ENCODE measurements around the gene ACSL3.

The ACSL3 gene

DNA sequence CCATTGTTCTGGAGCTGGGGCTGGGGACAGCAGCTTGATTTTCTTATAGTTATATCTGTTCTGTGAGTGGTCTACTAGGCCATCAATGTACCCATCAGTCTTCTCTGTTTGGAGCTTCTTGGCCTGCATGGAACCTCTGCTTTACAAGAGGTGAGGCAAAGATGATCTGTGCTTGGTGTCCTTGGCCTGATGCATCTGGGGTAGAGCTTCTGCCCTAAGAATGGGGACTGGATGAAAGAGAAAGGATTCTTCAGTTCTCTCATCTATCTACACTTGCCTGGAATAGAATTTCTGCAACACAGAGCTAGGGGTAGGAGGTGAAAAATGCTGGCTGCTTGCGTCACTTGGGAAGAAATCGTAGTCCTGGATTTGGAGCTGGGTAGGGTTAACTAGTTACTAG is 46.2 kb downstream of the ACSL3 start:
- CTCF ChIA-PET, result interaction anchor here (0.6 to 2.8 kb wide), 7 partner anchors 8 to 200 kb away, joined by 3 to 11 read pairs (median 3); no protein-coding TSS in a partner anchor
- no peak for DNase-seq
- H3K36me3 ChIP-seq (ENCODE audit: control insufficient read depth in 4 of 4, insufficient read depth in 4 of 4, low read length in 3 of 4), result peaks cover 0 to 47% (median 6%) of the 10 kb centered on the region in 4 experiments

DNA sequence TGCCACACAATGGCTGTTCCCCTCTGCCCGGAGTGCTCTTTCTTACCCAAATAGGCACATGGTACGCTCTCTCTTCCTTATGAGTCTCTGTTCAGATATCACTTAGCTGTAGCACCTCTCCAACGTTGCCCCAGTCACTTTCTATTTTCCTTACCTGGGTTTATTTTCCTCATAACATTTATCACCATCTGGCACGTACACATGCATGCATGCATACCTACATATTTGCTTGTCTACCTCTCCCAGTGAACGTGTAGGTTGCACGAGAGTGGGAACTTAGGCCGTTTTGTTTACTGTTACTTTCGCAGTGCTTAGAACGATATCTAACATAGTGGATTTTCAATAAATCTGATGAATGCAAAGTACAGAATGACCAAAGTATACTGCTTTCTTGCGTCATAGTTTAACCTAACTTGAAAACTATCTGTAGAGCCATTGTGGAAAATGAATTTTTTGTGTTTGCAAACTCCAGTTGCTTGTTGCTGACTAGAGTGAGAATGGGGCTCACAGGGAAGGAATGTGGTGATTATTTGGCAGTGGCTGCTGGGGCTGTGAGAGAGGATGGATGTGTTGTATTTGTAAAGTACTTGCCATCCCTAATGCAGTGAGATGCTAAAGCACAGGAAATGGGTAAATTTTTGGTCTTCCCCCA is 47.1 kb downstream of the ACSL3 start:
- Histone ChIP-seq H3K4me3 (ENCODE audit: control insufficient read depth in 1 of 7, extremely low read depth in 1 of 7, insufficient read depth in 4 of 7, low read depth in 2 of 7, low read length in 6 of 7) (no peak overlapping the region), H3K4me1 (ENCODE audit: control extremely low read depth in 1 of 4, control insufficient read depth in 4 of 4, insufficient read depth in 4 of 4, low read length in 3 of 4) (peaks cover 0 to 12% (median 2%) of the 10 kb centered on the region in 4 experiments), H3K27ac (ENCODE audit: insufficient read depth in 1 of 2, low read depth in 1 of 2, low read length in 2 of 2, poor library complexity in 1 of 2, severe bottlenecking in 2 of 2) (no peak overlapping the region), H3K27me3 (replicated peaks in 2 of 5; ENCODE audit: control insufficient read depth in 4 of 5, insufficient read depth in 5 of 5, low read length in 4 of 5) (no peaks in the 10 kb centered on the region), H3K9me3 (ENCODE audit: control extremely low read depth in 1 of 5, control insufficient read depth in 4 of 5, insufficient read depth in 2 of 5, low read depth in 1 of 5, low read length in 4 of 5) (no peaks in the 10 kb centered on the region), H3K36me3 (ENCODE audit: control insufficient read depth in 4 of 4, insufficient read depth in 4 of 4, low read length in 3 of 4) (peaks cover 0 to 48% (median 6%) of the 10 kb centered on the region in 4 experiments)
- ChIA-PET POLR2A (no interaction called here), CTCF (interaction anchor here (0.6 to 1.5 kb wide), 7 partner anchors 8 to 222 kb away, joined by 3 to 5 read pairs (median 3); no protein-coding TSS in a partner anchor)
- WGBS (ENCODE audit: insufficient coverage), result 98% methylated on average over 9 of the region's 10 CpGs
- no peak for DNase-seq

More for the DNA sequence above, 46.2 kb downstream of the ACSL3 start:
- peaks cover 0 to 5% (median 1%) of the 10 kb centered on the region in 4 experiments for H3K4me1 ChIP-seq (ENCODE audit: control extremely low read depth in 1 of 4, control insufficient read depth in 4 of 4, insufficient read depth in 4 of 4, low read length in 3 of 4)
- H3K4me3 ChIP-seq (ENCODE audit: control insufficient read depth in 1 of 7, extremely low read depth in 1 of 7, insufficient read depth in 4 of 7, low read depth in 2 of 7, low read length in 6 of 7), result no peak overlapping the region
- no peaks in the 10 kb centered on the region for H3K9me3 ChIP-seq (ENCODE audit: control extremely low read depth in 1 of 5, control insufficient read depth in 4 of 5, insufficient read depth in 2 of 5, low read depth in 1 of 5, low read length in 4 of 5)
- H3K27me3 ChIP-seq (replicated peaks in 2 of 5; ENCODE audit: control insufficient read depth in 4 of 5, insufficient read depth in 5 of 5, low read length in 4 of 5), result no peaks in the 10 kb centered on the region
- POLR2A ChIA-PET, result no interaction called here
- H3K27ac ChIP-seq (ENCODE audit: insufficient read depth in 1 of 2, low read depth in 1 of 2, low read length in 2 of 2, poor library complexity in 1 of 2, severe bottlenecking in 2 of 2), result no peak overlapping the region
- WGBS (ENCODE audit: insufficient coverage), result no CpG with 5 or more reads among the region's 2 CpGs

DNA sequence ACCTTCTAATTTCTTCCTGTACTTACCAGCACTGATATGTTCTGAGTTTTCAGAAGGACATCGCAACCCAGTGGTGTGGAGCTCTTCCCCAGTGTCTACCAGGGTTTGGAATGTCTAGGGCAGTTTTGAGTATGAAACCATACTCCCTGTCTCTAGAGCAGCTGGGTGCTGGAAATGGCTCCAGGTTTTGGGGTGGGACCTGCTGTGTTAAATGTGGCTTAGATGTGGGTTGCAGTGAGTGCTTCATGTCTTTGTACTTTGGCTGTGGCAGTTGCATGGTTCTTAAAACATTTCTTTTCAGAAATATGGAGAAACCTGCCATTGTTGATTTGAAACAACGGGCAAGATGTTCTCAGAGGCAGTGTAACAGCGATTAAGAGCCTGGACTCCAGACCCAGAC is 48.5 kb downstream of the ACSL3 start:
- 100% methylated on average over 3 of the region's 3 CpGs for whole genome bisulfite sequencing (ENCODE audit: insufficient coverage)
- H3K36me3 ChIP-seq (ENCODE audit: control insufficient read depth in 4 of 4, insufficient read depth in 4 of 4, low read length in 3 of 4), result peaks cover 0 to 52% (median 6%) of the 10 kb centered on the region in 4 experiments
- no peak for DNase-seq
- no peak overlapping the region for H3K27ac ChIP-seq (ENCODE audit: insufficient read depth in 1 of 2, low read depth in 1 of 2, low read length in 2 of 2, poor library complexity in 1 of 2, severe bottlenecking in 2 of 2)
- H3K27me3 ChIP-seq (replicated peaks in 2 of 5; ENCODE audit: control insufficient read depth in 4 of 5, insufficient read depth in 5 of 5, low read length in 4 of 5), result no peaks in the 10 kb centered on the region
- ChIA-PET POLR2A (no interaction called here), CTCF (interaction anchor here (1.1 to 4.4 kb wide), 4 partner anchors 10 to 201 kb away, joined by 3 to 20 read pairs (median 4); no protein-coding TSS in a partner anchor)
- H3K9me3 ChIP-seq (ENCODE audit: control extremely low read depth in 1 of 5, control insufficient read depth in 4 of 5, insufficient read depth in 2 of 5, low read depth in 1 of 5, low read length in 4 of 5), result no peaks in the 10 kb centered on the region
- H3K4me3 ChIP-seq (ENCODE audit: control insufficient read depth in 1 of 7, extremely low read depth in 1 of 7, insufficient read depth in 4 of 7, low read depth in 2 of 7, low read length in 6 of 7), result no peak overlapping the region
- H3K4me1 ChIP-seq (ENCODE audit: control extremely low read depth in 1 of 4, control insufficient read depth in 4 of 4, insufficient read depth in 4 of 4, low read length in 3 of 4), result peaks cover 0 to 12% (median 2%) of the 10 kb centered on the region in 4 experiments

DNA sequence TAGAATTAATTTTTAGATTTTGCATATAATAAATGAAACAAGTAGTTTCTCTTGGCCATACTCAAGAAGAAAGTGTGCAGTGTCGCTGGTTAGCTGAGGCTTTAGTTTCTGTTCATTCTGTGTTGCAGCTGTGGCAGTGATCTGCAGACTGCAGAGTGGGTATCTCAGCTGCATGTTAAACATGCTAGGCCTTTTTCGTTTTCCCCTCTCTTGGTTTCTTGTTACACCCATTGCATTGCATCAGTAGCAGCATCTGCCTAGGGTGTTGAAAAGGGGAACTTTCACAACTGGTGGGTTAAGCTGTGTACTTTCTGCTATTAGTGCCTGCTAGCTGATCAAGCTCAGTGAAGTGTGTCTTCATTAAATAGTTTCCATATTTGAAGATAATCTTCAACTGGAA is 51.3 kb downstream of the ACSL3 start:
- no peaks in the 10 kb centered on the region for H3K27me3 ChIP-seq (replicated peaks in 2 of 5; ENCODE audit: control insufficient read depth in 4 of 5, insufficient read depth in 5 of 5, low read length in 4 of 5)
- no peaks in the 10 kb centered on the region for H3K9me3 ChIP-seq (ENCODE audit: control extremely low read depth in 1 of 5, control insufficient read depth in 4 of 5, insufficient read depth in 2 of 5, low read depth in 1 of 5, low read length in 4 of 5)
- H3K4me3 ChIP-seq (ENCODE audit: control insufficient read depth in 1 of 7, extremely low read depth in 1 of 7, insufficient read depth in 4 of 7, low read depth in 2 of 7, low read length in 6 of 7), result no peak overlapping the region
- POLR2A ChIA-PET, result no interaction called here
- CTCF ChIA-PET, result interaction anchor here (0.8 to 4.4 kb wide), 4 partner anchors 9 to 204 kb away, joined by 3 to 20 read pairs (median 4); no protein-coding TSS in a partner anchor
- H3K36me3 ChIP-seq (ENCODE audit: control insufficient read depth in 4 of 4, insufficient read depth in 4 of 4, low read length in 3 of 4), result peaks cover 0 to 48% (median 7%) of the 10 kb centered on the region in 4 experiments
- DNase-seq, result peak; percentile 9 to 59 (median 51)
- no peak overlapping the region for H3K27ac ChIP-seq (ENCODE audit: insufficient read depth in 1 of 2, low read depth in 1 of 2, low read length in 2 of 2, poor library complexity in 1 of 2, severe bottlenecking in 2 of 2)
- 91% methylated on average over 1 of the region's 2 CpGs for WGBS (ENCODE audit: insufficient coverage)
- peaks cover 0 to 12% (median 2%) of the 10 kb centered on the region in 4 experiments for H3K4me1 ChIP-seq (ENCODE audit: control extremely low read depth in 1 of 4, control insufficient read depth in 4 of 4, insufficient read depth in 4 of 4, low read length in 3 of 4)

DNA sequence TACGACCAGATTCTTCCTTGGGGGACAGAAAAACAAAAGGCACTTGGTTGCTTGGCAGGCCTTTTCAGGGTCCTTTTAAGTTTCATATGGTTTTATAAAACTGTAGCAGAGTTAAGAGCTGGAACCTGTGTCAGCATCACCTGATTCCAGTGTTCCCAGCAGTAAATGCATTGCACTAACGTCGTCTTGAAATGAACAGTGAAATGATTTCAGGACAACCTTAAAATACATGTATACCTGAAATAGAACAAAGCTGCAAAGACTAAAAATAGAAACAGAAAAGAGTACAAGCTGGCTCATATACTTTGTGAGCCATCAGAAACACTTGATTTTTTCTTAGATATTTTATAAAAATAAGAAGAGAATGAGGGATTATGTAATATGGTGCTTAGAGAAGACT is 51.9 kb downstream of the ACSL3 start:
- DNase-seq, result no peak
- H3K9me3 ChIP-seq (ENCODE audit: control extremely low read depth in 1 of 5, control insufficient read depth in 4 of 5, insufficient read depth in 2 of 5, low read depth in 1 of 5, low read length in 4 of 5), result no peaks in the 10 kb centered on the region
- no peak overlapping the region for H3K27ac ChIP-seq (ENCODE audit: insufficient read depth in 1 of 2, low read depth in 1 of 2, low read length in 2 of 2, poor library complexity in 1 of 2, severe bottlenecking in 2 of 2)
- no peak overlapping the region for H3K4me3 ChIP-seq (ENCODE audit: control insufficient read depth in 1 of 7, extremely low read depth in 1 of 7, insufficient read depth in 4 of 7, low read depth in 2 of 7, low read length in 6 of 7)
- H3K27me3 ChIP-seq (replicated peaks in 2 of 5; ENCODE audit: control insufficient read depth in 4 of 5, insufficient read depth in 5 of 5, low read length in 4 of 5), result no peaks in the 10 kb centered on the region
- CTCF ChIA-PET, result interaction anchor here (0.8 to 4.4 kb wide), 3 partner anchors 9 to 204 kb away, joined by 3 to 20 read pairs (median 4); no protein-coding TSS in a partner anchor
- WGBS (ENCODE audit: insufficient coverage), result 100% methylated on average over 1 of the region's 3 CpGs
- POLR2A ChIA-PET, result no interaction called here
- H3K4me1 ChIP-seq (ENCODE audit: control extremely low read depth in 1 of 4, control insufficient read depth in 4 of 4, insufficient read depth in 4 of 4, low read length in 3 of 4), result peaks cover 0 to 12% (median 2%) of the 10 kb centered on the region in 4 experiments
- peaks cover 0 to 46% (median 7%) of the 10 kb centered on the region in 4 experiments for H3K36me3 ChIP-seq (ENCODE audit: control insufficient read depth in 4 of 4, insufficient read depth in 4 of 4, low read length in 3 of 4)

DNA sequence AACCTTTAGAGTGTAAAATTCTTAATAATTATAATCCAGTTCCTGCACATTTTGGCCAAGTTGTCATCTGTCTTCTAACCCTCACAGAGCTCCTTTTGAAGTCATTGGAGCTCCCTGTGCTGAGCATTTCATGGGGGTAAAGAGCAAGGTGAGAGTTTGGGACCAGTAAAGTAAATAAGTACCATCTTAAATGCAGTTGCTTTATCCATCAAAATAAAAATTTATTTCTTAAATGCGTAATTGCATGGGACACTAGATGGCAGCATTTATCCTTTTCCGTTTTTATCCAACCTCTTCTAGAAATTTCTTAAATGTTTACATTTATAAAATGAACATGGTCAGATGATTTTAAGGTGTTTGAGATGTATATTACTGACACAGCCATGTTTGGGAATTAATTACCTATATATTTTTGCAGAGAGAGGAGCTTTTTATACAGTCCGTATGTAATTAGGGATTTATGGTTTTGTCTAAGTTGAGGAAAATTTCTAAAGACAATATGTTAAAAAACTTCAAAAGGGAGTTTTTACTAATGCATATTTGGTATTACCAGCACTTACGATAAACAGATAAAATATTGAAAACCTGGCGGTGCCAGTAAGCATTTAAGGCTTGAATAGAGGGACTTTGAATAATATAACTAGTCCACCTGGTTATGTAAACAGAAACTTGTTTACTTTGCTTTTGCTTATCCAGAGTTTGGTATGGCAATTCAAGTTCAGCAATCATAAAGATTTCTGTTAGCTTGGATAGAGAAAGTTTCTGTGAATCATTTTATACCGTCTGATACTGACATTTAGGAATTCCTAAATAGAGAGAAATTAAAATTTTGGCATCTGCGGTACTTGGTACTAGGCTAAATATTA is 54.5 kb downstream of the ACSL3 start:
- Histone ChIP-seq H3K9me3 (ENCODE audit: control extremely low read depth in 1 of 5, control insufficient read depth in 4 of 5, insufficient read depth in 2 of 5, low read depth in 1 of 5, low read length in 4 of 5) (no peaks in the 10 kb centered on the region), H3K4me3 (ENCODE audit: control insufficient read depth in 1 of 7, extremely low read depth in 1 of 7, insufficient read depth in 4 of 7, low read depth in 2 of 7, low read length in 6 of 7) (no peak overlapping the region), H3K4me1 (ENCODE audit: control extremely low read depth in 1 of 4, control insufficient read depth in 4 of 4, insufficient read depth in 4 of 4, low read length in 3 of 4) (peaks cover 0 to 12% (median 2%) of the 10 kb centered on the region in 4 experiments), H3K27me3 (replicated peaks in 2 of 5; ENCODE audit: control insufficient read depth in 4 of 5, insufficient read depth in 5 of 5, low read length in 4 of 5) (no peaks in the 10 kb centered on the region), H3K36me3 (ENCODE audit: control insufficient read depth in 4 of 4, insufficient read depth in 4 of 4, low read length in 3 of 4) (peaks cover 3 to 42% (median 11%) of the 10 kb centered on the region in 4 experiments), H3K27ac (ENCODE audit: insufficient read depth in 1 of 2, low read depth in 1 of 2, low read length in 2 of 2, poor library complexity in 1 of 2, severe bottlenecking in 2 of 2) (no peak overlapping the region)
- POLR2A ChIA-PET, result no interaction called here
- peak in 2 of 3 donors; percentile 34 for DNase-seq
- CTCF ChIA-PET, result interaction anchor here (1.2 kb wide), 1 partner anchor 8 kb away, joined by 4 read pairs; no protein-coding TSS in a partner anchor
- no CpG with 5 or more reads among the region's 7 CpGs for WGBS (ENCODE audit: insufficient coverage)

Measured in common myeloid progenitor, CD34-positive (primary cell).